Retinal pigment epithelial cell (primary cell): Measurements from ENCODE around the gene ZNF101.

Source experiments
- DNase-seq: peaks from one replicate; pipeline ENCODE4 v3.0.0-alpha.2; 2010; ENCODE audit warnings: low read depth
- H3K4me3 ChIP-seq: 2 replicates; pipeline ENCODE4 v1.5.1; 2011; ENCODE audit warnings: mild to moderate bottlenecking, low read length, control low read depth, moderate library complexity
- TF ChIP-seq, protein P1 (sequence below): conservative IDR thresholded peaks from 2 replicates; pipeline ENCODE4 v1.5.1; 2011; ENCODE audit warnings: low read depth, low read length, control low read depth, inconsistent platforms

The ZNF101 gene

DNA sequence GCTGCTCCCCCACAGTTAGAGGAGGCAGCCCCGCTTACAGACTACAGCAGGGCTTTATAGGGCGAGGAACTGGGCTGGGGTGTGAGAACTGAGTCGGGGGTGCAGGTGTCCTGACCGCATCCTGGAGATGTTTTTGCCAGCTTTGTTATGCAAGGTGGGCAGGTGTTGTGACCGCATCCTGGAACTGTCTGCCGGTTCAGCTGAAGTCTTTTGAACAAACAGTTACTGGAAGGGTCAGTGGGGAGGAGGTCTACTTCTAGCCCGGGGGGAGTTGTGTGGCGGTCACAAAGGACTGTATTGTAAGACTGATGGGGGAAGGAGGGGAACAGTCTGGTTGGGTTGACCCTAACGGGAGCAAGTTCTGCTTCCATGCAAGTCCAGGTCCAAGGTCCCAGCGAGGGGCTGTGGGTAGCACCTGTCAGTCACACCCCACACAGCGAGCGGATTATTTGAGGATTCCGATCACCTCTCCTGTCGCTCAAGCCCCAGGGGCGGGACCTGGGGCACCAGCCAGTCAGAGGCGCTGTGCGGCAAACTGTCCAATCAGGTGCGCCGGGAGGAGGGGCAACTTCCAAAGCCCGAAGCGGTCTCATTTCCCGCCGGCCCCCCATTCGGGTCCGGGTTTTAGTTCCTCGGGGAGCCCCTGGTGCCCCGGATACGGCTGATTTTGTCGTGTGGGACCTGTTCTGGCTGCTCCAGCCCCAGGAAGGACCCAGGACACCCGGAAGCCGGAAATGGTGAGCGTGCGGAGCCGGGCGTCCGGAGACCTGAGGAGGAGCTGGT, at the start of gene ZNF101:
ZNF101 (plus strand) TSS at position 610 of the 783 bp plus-strand sequence; CDS start at position 735, 125 bp downstream.
- DNase-seq: peak; percentile 62
- peak within 1 kb of the TSS; percentile 86 for H3K4me3 ChIP-seq
- TF ChIP-seq, protein P1, sequence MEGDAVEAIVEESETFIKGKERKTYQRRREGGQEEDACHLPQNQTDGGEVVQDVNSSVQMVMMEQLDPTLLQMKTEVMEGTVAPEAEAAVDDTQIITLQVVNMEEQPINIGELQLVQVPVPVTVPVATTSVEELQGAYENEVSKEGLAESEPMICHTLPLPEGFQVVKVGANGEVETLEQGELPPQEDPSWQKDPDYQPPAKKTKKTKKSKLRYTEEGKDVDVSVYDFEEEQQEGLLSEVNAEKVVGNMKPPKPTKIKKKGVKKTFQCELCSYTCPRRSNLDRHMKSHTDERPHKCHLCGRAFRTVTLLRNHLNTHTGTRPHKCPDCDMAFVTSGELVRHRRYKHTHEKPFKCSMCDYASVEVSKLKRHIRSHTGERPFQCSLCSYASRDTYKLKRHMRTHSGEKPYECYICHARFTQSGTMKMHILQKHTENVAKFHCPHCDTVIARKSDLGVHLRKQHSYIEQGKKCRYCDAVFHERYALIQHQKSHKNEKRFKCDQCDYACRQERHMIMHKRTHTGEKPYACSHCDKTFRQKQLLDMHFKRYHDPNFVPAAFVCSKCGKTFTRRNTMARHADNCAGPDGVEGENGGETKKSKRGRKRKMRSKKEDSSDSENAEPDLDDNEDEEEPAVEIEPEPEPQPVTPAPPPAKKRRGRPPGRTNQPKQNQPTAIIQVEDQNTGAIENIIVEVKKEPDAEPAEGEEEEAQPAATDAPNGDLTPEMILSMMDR: no peak

DNA sequence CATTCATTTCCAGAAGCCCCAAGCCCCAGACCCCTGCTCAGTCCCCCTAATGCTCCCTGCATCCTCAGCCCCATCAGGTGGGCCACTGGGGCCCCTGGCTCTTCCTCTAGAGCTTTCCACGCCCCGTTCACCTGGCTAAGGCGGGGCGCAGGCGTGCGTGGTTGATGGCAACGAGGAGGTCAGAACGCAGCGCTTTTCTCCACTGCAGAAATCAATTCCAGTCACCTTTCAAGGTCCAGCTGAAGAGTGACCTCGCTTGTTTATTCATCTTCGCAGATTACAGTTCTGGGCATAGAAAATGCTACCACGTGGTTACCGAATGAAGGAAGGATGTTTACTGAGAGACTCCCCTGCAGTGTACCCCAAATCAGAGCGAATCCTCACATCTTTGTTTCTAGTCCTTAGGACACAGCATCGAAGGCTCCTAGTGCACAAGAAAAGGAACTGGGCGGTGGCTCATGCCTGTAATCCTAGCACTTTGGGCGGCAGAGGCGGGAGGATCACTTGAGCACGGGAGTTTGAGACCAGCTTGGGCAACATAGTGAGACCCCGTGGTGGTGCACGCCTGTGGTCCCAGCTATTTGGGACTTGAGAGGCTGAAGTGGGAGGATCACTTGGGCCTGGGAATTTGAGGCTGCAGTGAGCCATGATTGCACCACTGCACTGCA, 49.3 kb upstream of the ZNF101 start:
- DNase-seq: no peak
- TF ChIP-seq, protein P1: no peak
- H3K4me3 ChIP-seq: peak overlapping the region; percentile 49

DNA sequence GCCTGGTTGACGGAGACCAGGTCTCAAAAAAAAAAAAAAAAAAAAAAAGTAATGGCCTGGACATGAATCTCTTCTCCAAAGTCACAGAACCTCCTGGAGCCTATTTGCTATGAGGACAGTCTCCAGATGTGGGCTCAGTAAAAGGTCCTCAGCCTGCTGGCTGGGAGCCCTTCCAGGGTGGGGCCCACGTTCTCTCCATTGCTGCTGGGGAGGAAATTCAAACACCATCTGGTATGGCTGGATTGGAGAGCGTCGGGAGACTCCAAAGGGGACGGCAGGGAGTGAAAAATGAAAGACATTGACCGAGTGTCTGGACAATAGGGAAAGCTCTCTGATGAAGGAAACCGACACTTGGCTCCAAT, 48.8 kb upstream of the ZNF101 start:
- H3K4me3 ChIP-seq: no peak overlapping the region
- DNase-seq: no peak
- TF ChIP-seq, protein P1: no peak

DNA sequence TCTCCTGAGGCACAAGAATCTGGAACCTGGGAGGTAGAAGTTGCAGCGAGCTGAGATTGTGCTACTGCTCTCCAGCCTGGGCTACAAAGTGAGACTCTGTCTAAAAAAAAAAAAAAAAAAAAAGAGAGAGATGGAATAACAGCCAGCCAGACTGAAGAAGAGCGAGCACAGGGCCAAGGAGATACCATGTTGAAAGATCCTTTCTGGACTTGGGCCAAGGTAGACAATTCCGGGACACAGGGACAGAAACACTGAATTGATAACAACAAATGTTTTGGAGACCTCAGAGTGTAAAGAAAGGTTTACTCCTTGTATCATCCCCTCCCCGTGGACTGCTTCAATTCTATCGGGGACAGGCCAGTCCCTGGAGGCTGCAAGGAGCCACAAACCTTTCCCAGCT, 45.3 kb upstream of the ZNF101 start:
- TF ChIP-seq, protein P1: no peak
- DNase-seq: no peak
- no peak overlapping the region for H3K4me3 ChIP-seq

DNA sequence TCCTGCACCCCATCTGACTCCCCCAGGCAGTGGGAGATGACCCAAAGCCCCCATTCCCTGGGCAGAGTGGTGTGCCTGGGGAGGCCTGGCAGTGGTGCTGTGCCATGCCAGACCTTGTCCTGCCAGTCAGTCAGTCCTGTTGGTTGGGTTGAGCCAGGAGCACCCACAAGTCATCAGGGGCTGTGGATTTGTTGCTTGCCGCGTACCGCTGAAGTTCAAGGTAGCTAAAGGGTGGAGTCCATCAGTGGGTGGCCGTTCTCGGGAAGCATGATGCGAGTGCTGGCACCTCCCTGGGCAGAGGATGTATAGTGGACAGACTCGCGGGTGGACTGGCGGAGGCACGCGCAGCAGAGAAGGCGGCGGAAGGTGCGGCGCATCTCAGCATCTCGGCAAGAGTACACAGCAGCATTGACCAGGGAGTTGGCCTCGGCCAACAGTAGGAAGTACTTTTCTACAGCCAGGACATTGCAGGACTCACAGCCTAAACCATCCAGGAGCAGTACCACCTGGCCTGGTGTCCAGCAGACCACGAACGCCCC, 44.5 kb upstream of the ZNF101 start:
- DNase-seq: no peak
- TF ChIP-seq, protein P1: no peak

DNA sequence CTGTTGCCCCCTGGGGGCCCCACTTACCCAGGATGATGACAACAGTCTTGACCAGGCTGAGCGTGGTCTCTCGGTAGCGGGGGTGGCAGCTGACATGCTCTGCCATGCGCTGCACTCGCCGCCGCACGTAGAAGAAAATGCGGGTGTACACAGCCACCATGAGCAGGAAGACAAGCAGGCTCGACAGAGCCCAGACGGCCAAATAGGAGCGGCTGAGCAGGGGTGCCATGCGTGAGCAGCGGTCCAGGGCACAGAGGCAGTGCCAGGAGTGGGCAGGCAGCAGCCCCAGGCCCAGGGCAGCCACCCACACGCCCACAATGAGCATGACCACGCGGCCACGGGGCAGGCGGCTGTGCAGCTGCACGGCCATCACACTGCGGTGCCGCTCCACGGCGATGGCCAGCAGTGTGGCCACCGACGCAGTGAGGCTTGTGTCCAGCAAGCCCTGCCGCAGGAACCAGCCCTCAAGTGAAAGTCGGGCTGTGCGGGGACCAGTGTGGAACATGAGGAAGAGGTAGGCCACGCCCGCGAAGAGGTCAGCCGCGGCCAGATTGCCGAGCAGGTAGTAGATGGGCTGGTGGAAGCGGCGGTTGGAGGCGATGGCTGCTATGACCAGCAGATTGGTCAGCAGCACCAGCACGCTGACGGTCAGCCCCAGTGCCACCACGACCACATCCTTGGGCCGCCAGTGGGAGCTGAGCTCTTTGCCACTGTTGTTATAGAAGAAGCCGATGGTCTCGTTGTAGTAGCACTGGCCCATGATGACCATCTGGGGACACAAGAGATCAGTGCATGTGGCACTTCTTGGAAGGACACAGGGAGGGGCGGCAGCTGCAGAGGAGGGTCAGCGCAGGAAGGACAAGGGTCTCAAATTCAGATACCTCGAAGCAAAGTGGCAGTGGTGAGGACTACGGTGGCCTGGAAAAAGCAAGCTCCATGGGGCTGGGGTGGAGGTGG, 41.8 kb upstream of the ZNF101 start:
- no peak for DNase-seq
- H3K4me3 ChIP-seq: no peak overlapping the region
- TF ChIP-seq, protein P1: no peak

More for the DNA sequence above, 44.5 kb upstream of the ZNF101 start:
- H3K4me3 ChIP-seq: no peak overlapping the region
